ENCODE measurements around the gene HMGN2. TPM values are rescaled to one million over a fixed set of nuclear protein-coding genes. Genes with fewer than 3 reads are reported as not detected.

HMGN2 gene
- total and polyA plus RNA-seq, 2 of the 13 experiments (the other 11 are each of a cell fraction or from before 2014, with no cell fraction given) = 63.4 to 343 TPM

GRCh38 chr1:26440259-26440658 lies 32.0 kb upstream of the HMGN2 start:
- intact Hi-C loops (cut with micrococcal nuclease; ENCODE audit: unreplicated experiment) (no loop called here), in situ Hi-C loops (cut with HindIII; ENCODE audit: extremely low pct_ligation_motif_present, low pct_unique_long_range_greater_than_20kb) (no loop called here)
- Histone ChIP-seq H3K79me2 (ENCODE audit: insufficient read depth, low read length) (no peaks in the 10 kb centered on the region), H3K4me1 (ENCODE audit: insufficient read depth, low read length) (no peaks in the 10 kb centered on the region), H3K4me3 (replicated peaks in 1 of 3; ENCODE audit: insufficient read depth in 1 of 3, low read depth in 2 of 3, low read length in 3 of 3) (no peak overlapping the region), H3K4me2 (ENCODE audit: low read depth, low read length) (no peak overlapping the region), H3K27me3 (ENCODE audit: control insufficient read depth in 1 of 2, insufficient read depth in 2 of 2, low read length in 2 of 2) (no peaks in the 10 kb centered on the region), H3K36me3 (replicated peaks in 1 of 2; ENCODE audit: control insufficient read depth in 1 of 2, insufficient read depth in 2 of 2, low read length in 2 of 2) (peaks cover 18 to 72% of the 10 kb centered on the region in 2 experiments; a peak in 4 of 5 replicates), H3K9me3 (ENCODE audit: low read length) (no peaks in the 10 kb centered on the region), H4K20me1 (ENCODE audit: insufficient read depth, low read length) (no peaks in the 10 kb centered on the region), H2AFZ (ENCODE audit: low read length) (no peak overlapping the region), H3K27ac (ENCODE audit: extremely low read length, insufficient read depth, low read length) (no peak overlapping the region), H3K9ac (ENCODE audit: insufficient read depth, low read depth, low read length) (no peak overlapping the region)
- no peak for FAIRE-seq
- no peak for ATAC-seq
- ChIA-PET CTCF (ENCODE audit: low intra/inter-chr PET ratio, low total read pairs) (no interaction called here), POLR2A (no interaction called here)
- no TSS peak for BruUV-seq (replicated peaks)
- peak; percentile 74 for TF ChIP-seq ZNF629 (CRISPR knock-in tag; conservative IDR thresholded peaks at IDR 0.05)
- no peak for TF ChIP-seq BCL6 (CRISPR knock-in tag; IDR thresholded peaks at IDR 0.05)
- DNase-seq (ENCODE audit: low spot score) = no peak
- WGBS (ENCODE audit: low lambda C conversion rate) = 93% methylated on average over 2 of the region's 2 CpGs

GRCh38 chr1:26449868-26450267 lies 22.4 kb upstream of the HMGN2 start:
- no TSS peak for BruUV-seq (replicated peaks)
- POLR2A ChIA-PET = interaction anchor here (1.2 kb wide), 1 partner anchor 18 kb away, joined by 3 read pairs; the partner anchor contains the start of gene DHDDS
- WGBS (ENCODE audit: low lambda C conversion rate) = 95% methylated on average over 3 of the region's 3 CpGs
- H2AFZ ChIP-seq (ENCODE audit: low read length) = no peak overlapping the region
- in situ Hi-C loops (cut with HindIII; ENCODE audit: extremely low pct_ligation_motif_present, low pct_unique_long_range_greater_than_20kb) = no loop called here
- DNase-seq (ENCODE audit: low spot score) (no peak), ATAC-seq (no peak), FAIRE-seq (no peak)
- CTCF ChIA-PET (ENCODE audit: low intra/inter-chr PET ratio, low total read pairs) = no interaction called here
- intact Hi-C loops (cut with micrococcal nuclease; ENCODE audit: unreplicated experiment) = no loop called here
- no peak overlapping the region for H3K4me3 ChIP-seq (replicated peaks in 1 of 3; ENCODE audit: insufficient read depth in 1 of 3, low read depth in 2 of 3, low read length in 3 of 3)
- no peak overlapping the region for H3K9ac ChIP-seq (ENCODE audit: insufficient read depth, low read depth, low read length)
- no peaks in the 10 kb centered on the region for H3K9me3 ChIP-seq (ENCODE audit: low read length)
- no peaks in the 10 kb centered on the region for H3K4me1 ChIP-seq (ENCODE audit: insufficient read depth, low read length)
- no peak overlapping the region for H3K4me2 ChIP-seq (ENCODE audit: low read depth, low read length)
- H3K36me3 ChIP-seq (replicated peaks in 1 of 2; ENCODE audit: control insufficient read depth in 1 of 2, insufficient read depth in 2 of 2, low read length in 2 of 2) = peaks cover 14 to 49% of the 10 kb centered on the region in 2 experiments
- no peak overlapping the region for H3K27ac ChIP-seq (ENCODE audit: extremely low read length, insufficient read depth, low read length)
- no peaks in the 10 kb centered on the region for H3K79me2 ChIP-seq (ENCODE audit: insufficient read depth, low read length)
- no peaks in the 10 kb centered on the region for H3K27me3 ChIP-seq (ENCODE audit: control insufficient read depth in 1 of 2, insufficient read depth in 2 of 2, low read length in 2 of 2)
- no peaks in the 10 kb centered on the region for H4K20me1 ChIP-seq (ENCODE audit: insufficient read depth, low read length)
- no peak for TF ChIP-seq HNF4G (IDR thresholded peaks at IDR 0.05; ENCODE audit: borderline replicate concordance, low read depth, low read length)
- TF ChIP-seq HNF4G (CRISPR knock-in tag; IDR thresholded peaks at IDR 0.05; ENCODE audit: borderline replicate concordance, low read depth) = no peak
- no peak for TF ChIP-seq IKZF1 (IDR thresholded peaks at IDR 0.05)
- TF ChIP-seq ZNF326 (CRISPR knock-in tag; IDR thresholded peaks at IDR 0.05; ENCODE audit: borderline replicate concordance) = no peak
- TF ChIP-seq HNRNPH1 (optimal IDR thresholded peaks at IDR 0.05; ENCODE audit: low read depth, low read length) = no peak
- TF ChIP-seq ZHX1 (CRISPR knock-in tag; IDR thresholded peaks at IDR 0.05; ENCODE audit: low read depth) = no peak
- no peak for TF ChIP-seq MXD4 (CRISPR knock-in tag; IDR thresholded peaks at IDR 0.05)
- TF ChIP-seq LBX2 (CRISPR knock-in tag; IDR thresholded peaks at IDR 0.05; ENCODE audit: borderline replicate concordance) = no peak
- TF ChIP-seq ZXDC (CRISPR knock-in tag; IDR thresholded peaks at IDR 0.05) = no peak
- TF ChIP-seq ONECUT2 (CRISPR knock-in tag; IDR thresholded peaks at IDR 0.05) = no peak

Data from HepG2 (cell line).